Gastroesophageal sphincter (tissue), 4 donors: Measurements from ENCODE around the gene OPCML. TPM values are rescaled to one million over a fixed set of nuclear protein-coding genes. Genes with fewer than 3 reads are reported as not detected.

Experiments
- ATAC-seq: fragments of 150-250 bp; one replicate; pipeline ENCODE4 v1.9.1; 2016; ENCODE audit warnings: mild to moderate bottlenecking, moderate library complexity
- H3K27ac ChIP-seq, 4 donors: fragments of 200-600 bp; sonication (generic) in 3 of 4; 1 replicate in 3 of 4; 2 replicates in 1 of 4; pipeline ENCODE4 v1.5.1; 2016 to 2019
- H3K27me3 ChIP-seq: fragments of 200-600 bp; sonication (generic); one replicate; pipeline ENCODE4 v1.5.1; 2019
- H3K36me3 ChIP-seq, 2 donors: fragments of 200-600 bp; sonication (generic); one replicate each; pipeline ENCODE4 v1.5.1; 2019; ENCODE audit warnings: control low read depth in 1 of 2
- H3K4me1 ChIP-seq, 3 donors: fragments of 200-600 bp; sonication (generic); 1 replicate in 2 of 3; 2 replicates in 1 of 3; pipeline ENCODE4 v1.5.1; 2016 to 2019; ENCODE audit warnings: control low read depth in 2 of 3
- H3K4me3 ChIP-seq, 2 donors: fragments of 200-600 bp; sonication (generic); one replicate each; pipeline ENCODE4 v1.5.1; 2019; ENCODE audit warnings: mild to moderate bottlenecking in 1 of 2, moderate library complexity in 1 of 2
- H3K9me3 ChIP-seq, 3 donors: fragments of 200-600 bp; sonication (generic); one replicate each; pipeline ENCODE4 v1.5.1; 2017 to 2019; ENCODE audit warnings: control low read depth in 2 of 3
- CTCF ChIP-seq, 4 experiments: fragments of 200-600 bp in 2 of 4; fragments of 450-650 bp in 2 of 4; sonication (generic) in 1 of 4; IDR thresholded peaks; one replicate each; pipeline ENCODE4 v1.5.1; 2017 to 2019; ENCODE audit warnings: antibody characterized with exemption in 4 of 4, mild to moderate bottlenecking in 2 of 4, moderate library complexity in 2 of 4
- EP300 ChIP-seq: sonication (generic); formaldehyde crosslinking; IDR thresholded peaks from one replicate; pipeline ENCODE4 v1.6.1; 2017; ENCODE audit warnings: antibody characterized with exemption, mild to moderate bottlenecking
- POLR2A ChIP-seq, 2 donors: fragments of 450-650 bp; IDR thresholded peaks; one replicate each; pipeline ENCODE4 v1.6.1; 2017; ENCODE audit warnings: antibody characterized with exemption in 2 of 2, mild to moderate bottlenecking in 2 of 2, moderate library complexity in 1 of 2
- POLR2AphosphoS5 ChIP-seq: sonication (generic); formaldehyde crosslinking; IDR thresholded peaks from one replicate; pipeline ENCODE4 v1.6.1; 2017; ENCODE audit warnings: antibody characterized with exemption
- WGBS, 2 donors: methylation state at CpG; one replicate each; pipeline ENCODE4 v1.1.5; 2018; ENCODE audit warnings: low coverage in 1 of 2; 5-methylcytosine and 5-hydroxymethylcytosine counted together
- total RNA-seq, 4 donors: library from RNA; depleted of rRNA; stranded (reverse); fragments of >200 nt; gene quantifications; one replicate each; pipeline ENCODE4 v1.1.0, GENCODE V29; 2016

OPCML gene
- total RNA-seq, 4 donors from 2014 or later = 0.13 to 0.93 (median 0.33) TPM

GRCh38 chr11:132448334-132448995 is 1083.8 kb downstream of the OPCML start:
- Histone ChIP-seq H3K27me3 (no peaks in the 10 kb centered on the region), H3K27ac (no peak overlapping the region), H3K4me1 (no peaks in the 10 kb centered on the region), H3K9me3 (no peaks in the 10 kb centered on the region), H3K4me3 (no peak overlapping the region), H3K36me3 (no peaks in the 10 kb centered on the region)
- ATAC-seq = no peak
- WGBS, 2 donors = 90 to 97% methylated on average over 2 to 4 of the region's 4 CpGs
- TF ChIP-seq POLR2A (IDR thresholded peaks at IDR 0.05) (no peak), EP300 (no peak), CTCF (IDR thresholded peaks at IDR 0.05) (no peak), POLR2AphosphoS5 (no peak)

DNA sequence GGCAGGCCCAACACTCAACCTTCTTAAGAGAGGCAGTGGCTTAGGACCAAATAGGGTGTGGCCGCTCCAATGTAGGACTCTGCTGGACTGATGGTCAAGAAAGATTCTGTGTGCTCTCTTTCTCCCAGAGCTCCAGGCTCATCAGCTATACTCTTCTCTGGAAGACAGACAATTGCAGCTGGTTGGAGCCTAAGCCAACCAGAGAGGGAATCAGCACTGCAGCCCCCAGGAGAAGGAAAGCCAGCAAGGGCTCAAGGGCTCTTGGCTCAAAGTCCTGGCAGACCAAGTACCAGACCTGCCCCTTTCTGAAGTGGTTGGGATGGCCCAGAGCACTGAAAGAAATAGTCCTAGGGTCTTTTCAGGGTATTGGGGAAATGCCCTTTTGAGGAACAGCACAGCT is 1084.5 kb downstream of the OPCML start:
- TF ChIP-seq POLR2AphosphoS5 (no peak), CTCF (IDR thresholded peaks at IDR 0.05) (no peak), POLR2A (IDR thresholded peaks at IDR 0.05) (no peak)

DNA sequence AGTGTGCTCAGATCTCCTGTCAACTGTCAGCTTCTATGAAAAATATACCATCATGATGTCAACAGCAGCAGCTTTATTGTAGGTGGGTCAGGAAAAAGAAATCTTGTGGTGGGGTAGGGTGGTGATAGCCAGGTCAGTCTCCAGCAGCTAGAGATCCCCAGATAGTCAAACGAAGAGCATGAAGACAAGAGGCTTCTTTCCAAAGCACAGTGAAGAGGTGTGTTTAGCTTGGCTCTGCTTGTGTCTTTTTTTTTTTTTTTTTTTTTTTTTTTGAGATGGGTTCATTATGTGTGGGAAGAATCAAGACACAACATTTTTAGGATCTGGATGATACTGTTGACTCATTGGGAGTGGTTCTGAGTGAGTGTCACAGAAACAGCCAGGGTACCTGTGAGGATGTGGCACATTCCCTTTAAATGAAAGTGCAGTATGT is 1086.4 kb downstream of the OPCML start:
- no peaks in the 10 kb centered on the region for H3K9me3 ChIP-seq
- TF ChIP-seq CTCF (IDR thresholded peaks at IDR 0.05) (no peak), EP300 (no peak), POLR2AphosphoS5 (no peak), POLR2A (IDR thresholded peaks at IDR 0.05) (no peak)
- no peaks in the 10 kb centered on the region for H3K27me3 ChIP-seq
- H3K36me3 ChIP-seq = no peaks in the 10 kb centered on the region
- H3K4me3 ChIP-seq = no peak overlapping the region
- WGBS, 2 donors = 14 to 36% methylated on average over 1 of the region's 1 CpG
- H3K27ac ChIP-seq = no peak overlapping the region
- no peaks in the 10 kb centered on the region for H3K4me1 ChIP-seq
- ATAC-seq = no peak

More for the DNA sequence above, 1084.5 kb downstream of the OPCML start:
- Histone ChIP-seq H3K4me1 (no peaks in the 10 kb centered on the region), H3K27me3 (no peaks in the 10 kb centered on the region), H3K9me3 (no peaks in the 10 kb centered on the region), H3K4me3 (no peak overlapping the region), H3K27ac (no peak overlapping the region), H3K36me3 (no peaks in the 10 kb centered on the region)
- no peak for ATAC-seq
- no CpG with 5 or more reads among the region's 1 CpG for WGBS, 2 donors

GRCh38 chr11:132444911-132445310 is 1087.4 kb downstream of the OPCML start:
- Histone ChIP-seq H3K9me3 (no peaks in the 10 kb centered on the region), H3K27ac (no peak overlapping the region), H3K27me3 (no peaks in the 10 kb centered on the region), H3K4me1 (no peaks in the 10 kb centered on the region), H3K4me3 (no peak overlapping the region), H3K36me3 (no peaks in the 10 kb centered on the region)
- TF ChIP-seq POLR2A (IDR thresholded peaks at IDR 0.05) (no peak), POLR2AphosphoS5 (no peak), CTCF (IDR thresholded peaks at IDR 0.05) (no peak), EP300 (no peak)
- 20 to 100% methylated on average over 1 to 3 of the region's 4 CpGs for WGBS, 2 donors
- no peak for ATAC-seq

DNA sequence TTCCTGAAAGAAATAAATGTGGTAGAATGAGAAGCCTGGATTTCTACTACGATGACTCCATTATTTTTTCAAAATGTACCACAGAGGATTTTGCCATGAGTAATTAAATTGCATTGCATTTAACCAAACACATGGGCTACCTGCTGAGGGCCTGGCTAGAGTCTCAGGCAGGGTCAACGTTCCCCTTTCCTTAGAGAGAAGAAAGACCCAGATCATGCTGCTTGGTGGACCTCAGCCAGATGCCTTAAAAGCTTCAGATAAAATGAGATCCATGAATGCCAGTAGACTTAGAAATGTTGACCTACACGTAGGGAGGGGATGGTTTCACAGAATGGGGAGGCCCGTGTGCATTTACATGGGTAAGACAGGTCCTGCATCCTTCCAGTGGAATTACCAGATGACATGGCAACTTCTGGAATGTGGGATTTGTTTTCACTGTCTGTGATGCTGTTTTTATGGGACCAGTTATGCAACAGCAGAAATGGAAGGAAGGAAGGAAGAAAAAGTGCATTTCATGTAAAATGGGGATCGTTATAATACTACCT is 1092.5 kb downstream of the OPCML start:
- no peak for ATAC-seq
- Histone ChIP-seq H3K36me3 (no peaks in the 10 kb centered on the region), H3K9me3 (no peaks in the 10 kb centered on the region), H3K4me1 (no peaks in the 10 kb centered on the region), H3K27me3 (no peaks in the 10 kb centered on the region), H3K27ac (no peak overlapping the region), H3K4me3 (no peak overlapping the region)
- WGBS, 2 donors = 83 to 90% methylated on average over 5 of the region's 5 CpGs
- TF ChIP-seq EP300 = no peak
- TF ChIP-seq POLR2A (IDR thresholded peaks at IDR 0.05) = no peak
- no peak for TF ChIP-seq POLR2AphosphoS5
- no peak for TF ChIP-seq CTCF (IDR thresholded peaks at IDR 0.05)
